H9 (cell line): Measurements from ENCODE around the gene JSRP1. TPM values are rescaled to one million over a fixed set of nuclear protein-coding genes. Genes with fewer than 3 reads are reported as not detected.

Source experiments
- DNase-seq: peaks from one replicate; pipeline ENCODE4 v3.0.0-alpha.2; 2017
- H2AFZ ChIP-seq: one replicate; pipeline ENCODE4 v1.6.1; 2013; ENCODE audit warnings: mild to moderate bottlenecking, low read length, control low read depth, moderate library complexity
- H2AK5ac ChIP-seq: 2 replicates; pipeline ENCODE4 v1.6.1; 2013; ENCODE audit warnings: low read length, control low read depth, mixed read lengths; ENCODE audit not compliant: insufficient read length
- H2BK120ac ChIP-seq: one replicate; pipeline ENCODE4 v1.6.1; 2013; ENCODE audit warnings: low read depth, mild to moderate bottlenecking, low read length, control low read depth, inconsistent platforms; ENCODE audit not compliant: poor library complexity, severe bottlenecking
- H2BK12ac ChIP-seq: 2 replicates; pipeline ENCODE4 v1.6.1; 2013; ENCODE audit warnings: low read length, control low read depth, mixed read lengths, low read depth; ENCODE audit not compliant: insufficient read length
- H2BK15ac ChIP-seq: 2 replicates; pipeline ENCODE4 v1.6.1; 2013; ENCODE audit warnings: low read depth, low read length, control low read depth
- H2BK20ac ChIP-seq: one replicate; pipeline ENCODE4 v1.6.1; 2013; ENCODE audit warnings: low read depth, mild to moderate bottlenecking, low read length, control low read depth, inconsistent platforms; ENCODE audit not compliant: poor library complexity, severe bottlenecking
- H2BK5ac ChIP-seq: 2 replicates; pipeline ENCODE4 v1.6.1; 2013; ENCODE audit warnings: low read length, control low read depth, mixed read lengths; ENCODE audit not compliant: insufficient read length
- H3K14ac ChIP-seq: 2 replicates; pipeline ENCODE4 v1.6.1; 2013; ENCODE audit warnings: low read length, control low read depth; ENCODE audit not compliant: insufficient read depth
- H3K18ac ChIP-seq: 2 replicates; pipeline ENCODE4 v1.6.1; 2013; ENCODE audit warnings: low read depth, mild to moderate bottlenecking, mixed read lengths, low read length, control low read depth; ENCODE audit not compliant: insufficient read length
- H3K23ac ChIP-seq: 2 replicates; pipeline ENCODE4 v1.6.1; 2013; ENCODE audit warnings: low read length, control low read depth, mixed read lengths, low read depth; ENCODE audit not compliant: insufficient read length
- H3K23me2 ChIP-seq: 2 replicates; pipeline ENCODE4 v1.6.1; 2013; ENCODE audit warnings: low read depth, mild to moderate bottlenecking, mixed read lengths, low read length, control low read depth; ENCODE audit not compliant: insufficient read length, poor library complexity, severe bottlenecking
- H3K27ac ChIP-seq: 2 replicates; pipeline ENCODE4 v1.5.1; 2013; ENCODE audit warnings: low read length, control low read depth, mixed read lengths, low read depth; ENCODE audit not compliant: insufficient read length
- H3K27me3 ChIP-seq: 2 replicates; pipeline ENCODE4 v1.6.1; 2013; ENCODE audit warnings: low read length, control low read depth, inconsistent platforms; ENCODE audit not compliant: insufficient read depth
- H3K4ac ChIP-seq: 2 replicates; pipeline ENCODE4 v1.6.1; 2013; ENCODE audit warnings: low read depth, mild to moderate bottlenecking, control low read depth, inconsistent platforms, low read length, moderate library complexity
- H3K4me1 ChIP-seq: 2 replicates; pipeline ENCODE4 v1.6.1; 2013; ENCODE audit warnings: low read length, control low read depth, inconsistent platforms; ENCODE audit not compliant: insufficient read depth
- H3K4me2 ChIP-seq: 2 replicates; pipeline ENCODE4 v1.6.1; 2013; ENCODE audit warnings: low read length, control low read depth, mixed read lengths; ENCODE audit not compliant: insufficient read length, insufficient read depth
- H3K56ac ChIP-seq: 2 replicates; pipeline ENCODE4 v1.6.1; 2013; ENCODE audit warnings: low read depth, mild to moderate bottlenecking, mixed read lengths, low read length, control low read depth; ENCODE audit not compliant: insufficient read length
- H3K79me1 ChIP-seq: 2 replicates; pipeline ENCODE4 v1.6.1; 2013; ENCODE audit warnings: low read depth, mild to moderate bottlenecking, moderate library complexity, low read length, control low read depth, inconsistent platforms; ENCODE audit not compliant: insufficient read depth, poor library complexity, severe bottlenecking
- H3K79me2 ChIP-seq: 2 replicates; pipeline ENCODE4 v1.6.1; 2013; ENCODE audit warnings: low read length, control low read depth, inconsistent platforms; ENCODE audit not compliant: insufficient read depth
- H3K9ac ChIP-seq: 2 replicates; pipeline ENCODE4 v1.6.1; 2013; ENCODE audit warnings: low read length, control low read depth, mixed read lengths; ENCODE audit not compliant: insufficient read length; ENCODE audit errors: extremely low read depth
- H3K9me3 ChIP-seq: one replicate; pipeline ENCODE4 v1.6.1; 2013; ENCODE audit warnings: low read depth, low read length, inconsistent platforms; ENCODE audit not compliant: control insufficient read depth
- H3T11ph ChIP-seq: one replicate; pipeline ENCODE4 v1.6.1; 2013; ENCODE audit warnings: mild to moderate bottlenecking, low read length, control low read depth, inconsistent platforms
- H4K20me1 ChIP-seq: one replicate; pipeline ENCODE4 v1.6.1; 2013; ENCODE audit not compliant: control insufficient read depth, insufficient read length, insufficient read depth
- H4K5ac ChIP-seq: 2 replicates; pipeline ENCODE4 v1.6.1; 2013; ENCODE audit warnings: low read depth, mild to moderate bottlenecking, mixed read lengths, low read length, control low read depth; ENCODE audit not compliant: insufficient read length
- H4K8ac ChIP-seq: replicated peaks from 2 replicates; pipeline ENCODE4 v1.6.1; 2013; ENCODE audit warnings: low read length, control low read depth, mixed read lengths, low read depth; ENCODE audit not compliant: insufficient read length
- H4K91ac ChIP-seq: 2 replicates; pipeline ENCODE4 v1.6.1; 2013; ENCODE audit warnings: low read depth, mild to moderate bottlenecking, moderate library complexity, mixed read lengths, low read length, control low read depth; ENCODE audit not compliant: insufficient read length
- H3K27ac Mint-ChIP-seq, 3 experiments: 2 replicates in 2 of 3; 3 replicates in 1 of 3; pipeline ENCODE4 v1.8.0; 2020 to 2021; ENCODE audit warnings: mixed read lengths in 3 of 3, mild to moderate bottlenecking in 1 of 3, moderate library complexity in 1 of 3
- H3K27me3 Mint-ChIP-seq: 2 replicates; pipeline ENCODE4 v1.8.0; 2021; ENCODE audit warnings: low read depth, mild to moderate bottlenecking, moderate library complexity, mixed read lengths
- H3K36me3 Mint-ChIP-seq, 3 experiments: 2 replicates in 2 of 3; 3 replicates in 1 of 3; pipeline ENCODE4 v1.8.0; 2020 to 2021; ENCODE audit warnings: low read depth in 3 of 3, mixed read lengths in 3 of 3; ENCODE audit not compliant: insufficient read depth in 1 of 3
- H3K4me1 Mint-ChIP-seq, 2 experiments: 2 replicates each; pipeline ENCODE4 v1.8.0; 2020; ENCODE audit warnings: mixed read lengths in 2 of 2
- H3K4me3 Mint-ChIP-seq, 2 experiments: 2 replicates in 1 of 2; 3 replicates in 1 of 2; pipeline ENCODE4 v1.8.0; 2020 to 2021; ENCODE audit warnings: mild to moderate bottlenecking in 2 of 2, mixed read lengths in 2 of 2, moderate library complexity in 1 of 2
- H3K9me3 Mint-ChIP-seq, 2 experiments: 2 replicates in 1 of 2; 3 replicates in 1 of 2; pipeline ENCODE4 v1.8.0; 2020; ENCODE audit warnings: mild to moderate bottlenecking in 2 of 2, mixed read lengths in 2 of 2, moderate library complexity in 1 of 2
- CTCF ChIP-seq: fragments of 200-600 bp; sonication (generic); conservative IDR thresholded peaks from 3 replicates; pipeline ENCODE4 v1.8.0; 2021; ENCODE audit warnings: antibody characterized with exemption, mild to moderate bottlenecking
- WGBS: extraction: QIAGEN DNeasy Blood & Tissue Kit; methylation state at CpG from one replicate; pipeline ENCODE4 v1.1.7; 2013; ENCODE audit warnings: missing lambda C conversion rate, low lambda C conversion rate, mixed read lengths; ENCODE audit not compliant: insufficient read length; ENCODE audit errors: extremely low coverage; 5-methylcytosine and 5-hydroxymethylcytosine counted together
- total RNA-seq: library from RNA; stranded (reverse); gene quantifications from 2 replicates; pipeline ENCODE4 v1.2.1, GENCODE V29; 2021

JSRP1 gene
- total RNA-seq, 1 experiment from 2014 or later: 0.90 TPM

- H3K56ac ChIP-seq: no peak overlapping the region
- H3K79me2 ChIP-seq: peaks cover 24% of the 10 kb centered on the region; the same call in 1 of the 2 replicates
Measured at GRCh38 chr19:2269244-2270156, 13.3 kb upstream of the JSRP1 start.

More at GRCh38 chr19:2269244-2270156, 13.3 kb upstream of the JSRP1 start:
- peak overlapping the region; percentile 99 for H3K18ac ChIP-seq
- H2BK5ac ChIP-seq: no peak overlapping the region
- peaks cover 2% of the 10 kb centered on the region for H4K20me1 ChIP-seq
- Mint-ChIP-seq H3K4me3 (peak overlapping the region; percentile 91 to 97), H3K27me3 (peaks cover 8% of the 10 kb centered on the region), H3K36me3 (peaks cover 18 to 38% (median 25%) of the 10 kb centered on the region in 3 experiments), H3K27ac (peak overlapping the region; percentile 51 to 97 (median 94); a peak in 6 of 7 replicates), H3K4me1 (peaks cover 18 to 31% of the 10 kb centered on the region in 2 experiments), H3K9me3 (no peaks in the 10 kb centered on the region; a peak in 3 of 5 replicates)
- H3K9ac ChIP-seq: peak overlapping the region; percentile 99
- H2AFZ ChIP-seq: no peak overlapping the region
- no peak overlapping the region for H2AK5ac ChIP-seq
- H3K27me3 ChIP-seq: no peaks in the 10 kb centered on the region
- H3K9me3 ChIP-seq: no peaks in the 10 kb centered on the region
- peak overlapping the region; percentile 61 for H3K4me2 ChIP-seq
- H2BK12ac ChIP-seq: no peak overlapping the region
- H2BK15ac ChIP-seq: no peak overlapping the region; the same call in 1 of the 2 replicates
- H3K23me2 ChIP-seq: peaks cover 4% of the 10 kb centered on the region
- H3K4me1 ChIP-seq: 0 out of 2 replicates have a peak, but pooled peaks cover 2% of the 10 kb centered on the region
- H2BK20ac ChIP-seq: no peak overlapping the region
- peak overlapping the region; percentile 13; the same call in 1 of the 2 replicates for H3K4ac ChIP-seq
- H4K5ac ChIP-seq: no peak overlapping the region
- no peak overlapping the region for H3T11ph ChIP-seq
- peak overlapping the region; percentile 97 for H3K14ac ChIP-seq
- H4K91ac ChIP-seq: peak overlapping the region; percentile 81
- TF ChIP-seq CTCF: peak; percentile 27; the same call in 1 of the 3 replicates
- no peak overlapping the region for H4K8ac ChIP-seq
- no peak overlapping the region for H3K23ac ChIP-seq
- no peaks in the 10 kb centered on the region for H3K79me1 ChIP-seq
- no peak overlapping the region for H2BK120ac ChIP-seq
- no CpG with 5 or more reads among the region's 103 CpGs for WGBS
- DNase-seq: peak; percentile 97
- H3K27ac ChIP-seq: no peak overlapping the region
